Gastroesophageal sphincter (tissue), 4 donors: Measurements from ENCODE around the gene KCNAB3. TPM values are rescaled to one million over a fixed set of nuclear protein-coding genes. Genes with fewer than 3 reads are reported as not detected.

ENCODE experiments used
- ATAC-seq: fragments of 150-250 bp; one replicate; pipeline ENCODE4 v1.9.1; 2016; ENCODE audit warnings: mild to moderate bottlenecking, moderate library complexity
- H3K27ac ChIP-seq, 4 donors: fragments of 200-600 bp; sonication (generic) in 3 of 4; 1 replicate in 3 of 4; 2 replicates in 1 of 4; pipeline ENCODE4 v1.5.1; 2016 to 2019
- H3K27me3 ChIP-seq: fragments of 200-600 bp; sonication (generic); one replicate; pipeline ENCODE4 v1.5.1; 2019
- H3K36me3 ChIP-seq, 2 donors: fragments of 200-600 bp; sonication (generic); one replicate each; pipeline ENCODE4 v1.5.1; 2019; ENCODE audit warnings: control low read depth in 1 of 2
- H3K4me1 ChIP-seq, 3 donors: fragments of 200-600 bp; sonication (generic); 1 replicate in 2 of 3; 2 replicates in 1 of 3; pipeline ENCODE4 v1.5.1; 2016 to 2019; ENCODE audit warnings: control low read depth in 2 of 3
- H3K4me3 ChIP-seq, 2 donors: fragments of 200-600 bp; sonication (generic); one replicate each; pipeline ENCODE4 v1.5.1; 2019; ENCODE audit warnings: mild to moderate bottlenecking in 1 of 2, moderate library complexity in 1 of 2
- H3K9me3 ChIP-seq, 3 donors: fragments of 200-600 bp; sonication (generic); one replicate each; pipeline ENCODE4 v1.5.1; 2017 to 2019; ENCODE audit warnings: control low read depth in 2 of 3
- CTCF ChIP-seq, 4 experiments: fragments of 200-600 bp in 2 of 4; fragments of 450-650 bp in 2 of 4; sonication (generic) in 1 of 4; IDR thresholded peaks; one replicate each; pipeline ENCODE4 v1.5.1; 2017 to 2019; ENCODE audit warnings: antibody characterized with exemption in 4 of 4, mild to moderate bottlenecking in 2 of 4, moderate library complexity in 2 of 4
- EP300 ChIP-seq: sonication (generic); formaldehyde crosslinking; IDR thresholded peaks from one replicate; pipeline ENCODE4 v1.6.1; 2017; ENCODE audit warnings: antibody characterized with exemption, mild to moderate bottlenecking
- POLR2A ChIP-seq, 2 donors: fragments of 450-650 bp; IDR thresholded peaks; one replicate each; pipeline ENCODE4 v1.6.1; 2017; ENCODE audit warnings: antibody characterized with exemption in 2 of 2, mild to moderate bottlenecking in 2 of 2, moderate library complexity in 1 of 2
- POLR2AphosphoS5 ChIP-seq: sonication (generic); formaldehyde crosslinking; IDR thresholded peaks from one replicate; pipeline ENCODE4 v1.6.1; 2017; ENCODE audit warnings: antibody characterized with exemption
- WGBS, 2 donors: methylation state at CpG; one replicate each; pipeline ENCODE4 v1.1.5; 2018; ENCODE audit warnings: low coverage in 1 of 2; 5-methylcytosine and 5-hydroxymethylcytosine counted together
- total RNA-seq, 4 donors: library from RNA; depleted of rRNA; stranded (reverse); fragments of >200 nt; gene quantifications; one replicate each; pipeline ENCODE4 v1.1.0, GENCODE V29; 2016

Gene KCNAB3
- total RNA-seq, 4 donors from 2014 or later: 0.58 to 1.3 TPM; not detected in 2

DNA sequence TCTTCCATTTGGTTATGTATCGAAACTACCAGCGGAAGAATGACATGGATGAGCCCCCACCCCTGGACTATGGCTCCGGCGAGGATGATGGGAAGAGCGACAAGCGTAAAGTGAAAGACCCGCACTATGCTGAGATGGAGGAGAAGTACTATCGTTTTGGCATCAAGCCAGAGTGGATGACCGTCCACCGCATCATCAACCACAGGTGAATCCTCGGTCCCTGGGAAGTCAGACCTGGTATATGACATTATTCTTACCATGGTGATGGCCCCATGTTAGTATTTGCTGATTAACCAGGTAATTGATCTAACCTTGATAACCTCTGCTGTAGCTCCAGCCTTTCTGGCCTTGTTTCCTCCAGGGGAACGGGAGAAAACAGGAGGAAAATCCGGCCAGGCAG, 32.6 kb downstream of the KCNAB3 start:
- Histone ChIP-seq H3K27me3 (no peaks in the 10 kb centered on the region), H3K27ac (no peak overlapping the region), H3K9me3 (no peaks in the 10 kb centered on the region), H3K4me1 (peaks cover 0 to 3% (median 0%) of the 10 kb centered on the region in 3 donors), H3K4me3 (no peak overlapping the region), H3K36me3 (peaks cover 0 to 98% of the 10 kb centered on the region in 2 donors)
- no peak for ATAC-seq
- 58 to 64% methylated on average over 4 of the region's 13 CpGs for WGBS, 2 donors
- TF ChIP-seq CTCF (IDR thresholded peaks at IDR 0.05) (no peak), POLR2A (IDR thresholded peaks at IDR 0.05) (no peak), POLR2AphosphoS5 (no peak), EP300 (no peak)

DNA sequence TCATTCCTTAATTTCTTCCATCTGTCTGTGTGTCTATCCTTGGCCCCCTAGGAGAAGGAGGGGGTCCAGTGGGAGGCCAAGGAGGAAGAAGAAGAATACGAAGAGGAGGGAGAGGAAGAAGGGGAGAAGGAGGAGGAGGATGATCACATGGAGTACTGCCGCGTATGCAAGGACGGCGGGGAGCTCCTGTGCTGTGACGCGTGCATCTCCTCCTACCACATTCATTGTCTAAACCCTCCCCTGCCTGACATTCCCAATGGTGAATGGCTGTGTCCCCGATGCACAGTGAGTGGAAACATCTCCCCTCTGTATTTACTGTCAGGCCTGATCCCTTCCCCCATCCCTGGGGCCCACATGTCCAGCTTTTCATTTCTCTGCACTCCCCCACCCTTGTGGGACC, 34.8 kb downstream of the KCNAB3 start:
- Histone ChIP-seq H3K36me3 (peaks cover 0 to 91% of the 10 kb centered on the region in 2 donors), H3K27ac (no peak overlapping the region), H3K4me1 (peaks cover 0 to 13% (median 3%) of the 10 kb centered on the region in 3 donors), H3K9me3 (no peaks in the 10 kb centered on the region), H3K27me3 (no peaks in the 10 kb centered on the region), H3K4me3 (no peak overlapping the region)
- 88% methylated on average over 3 to 6 of the region's 8 CpGs for WGBS, 2 donors
- ATAC-seq: no peak
- TF ChIP-seq POLR2AphosphoS5: no peak

DNA sequence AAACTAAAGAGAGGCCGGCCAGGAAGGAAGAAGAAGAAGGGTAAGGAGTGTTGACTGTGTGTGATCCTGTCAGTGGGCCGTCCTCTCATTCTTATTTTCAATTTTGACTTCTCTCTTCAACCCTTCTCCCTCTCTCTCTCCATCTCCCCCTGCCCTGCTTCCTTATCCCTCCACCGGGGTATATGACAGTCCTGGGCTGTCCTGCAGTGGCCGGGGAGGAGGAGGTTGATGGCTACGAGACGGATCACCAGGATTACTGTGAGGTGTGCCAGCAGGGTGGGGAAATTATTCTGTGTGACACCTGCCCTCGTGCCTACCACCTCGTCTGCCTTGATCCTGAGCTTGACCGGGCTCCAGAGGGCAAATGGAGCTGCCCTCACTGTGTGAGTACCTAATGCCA, 35.4 kb downstream of the KCNAB3 start:
- Histone ChIP-seq H3K4me3 (no peak overlapping the region), H3K27me3 (no peaks in the 10 kb centered on the region), H3K27ac (no peak overlapping the region), H3K4me1 (peaks cover 0 to 19% (median 10%) of the 10 kb centered on the region in 3 donors), H3K9me3 (no peaks in the 10 kb centered on the region), H3K36me3 (peaks cover 0 to 85% of the 10 kb centered on the region in 2 donors)
- ATAC-seq: no peak
- TF ChIP-seq EP300 (no peak), POLR2AphosphoS5 (no peak), POLR2A (IDR thresholded peaks at IDR 0.05) (no peak), CTCF (IDR thresholded peaks at IDR 0.05) (no peak)
- 69 to 83% methylated on average over 5 to 8 of the region's 9 CpGs for WGBS, 2 donors

DNA sequence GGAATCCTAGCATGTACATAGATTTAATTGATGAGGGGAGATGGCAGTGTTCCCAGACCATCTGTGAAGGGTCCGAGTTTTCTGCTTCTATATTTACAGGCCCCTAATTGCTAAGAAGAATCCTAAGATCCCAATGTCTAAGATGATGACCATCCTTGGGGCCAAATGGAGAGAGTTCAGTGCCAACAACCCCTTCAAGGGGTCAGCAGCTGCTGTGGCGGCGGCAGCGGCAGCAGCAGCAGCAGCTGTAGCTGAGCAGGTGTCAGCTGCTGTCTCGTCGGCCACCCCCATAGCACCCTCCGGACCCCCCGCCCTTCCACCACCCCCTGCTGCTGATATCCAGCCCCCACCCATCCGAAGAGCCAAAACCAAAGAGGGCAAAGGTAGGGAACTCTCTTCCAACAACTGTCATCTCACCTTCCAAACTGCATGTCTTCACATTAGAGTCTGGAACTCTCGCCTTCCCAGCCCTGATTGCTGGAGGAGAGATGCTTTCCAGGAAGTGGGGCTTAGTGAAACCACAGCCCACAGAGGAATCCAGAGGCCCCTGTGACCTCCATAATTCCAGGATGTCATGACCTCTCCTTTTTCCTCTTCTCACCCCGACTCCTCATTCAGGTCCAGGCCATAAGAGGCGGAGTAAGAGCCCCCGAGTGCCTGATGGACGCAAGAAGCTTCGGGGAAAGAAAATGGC, 36.3 kb downstream of the KCNAB3 start:
- Histone ChIP-seq H3K36me3 (peaks cover 0 to 76% of the 10 kb centered on the region in 2 donors), H3K9me3 (no peaks in the 10 kb centered on the region), H3K27me3 (no peaks in the 10 kb centered on the region), H3K4me3 (no peak overlapping the region), H3K27ac (no peak overlapping the region), H3K4me1 (peaks cover 5 to 28% (median 19%) of the 10 kb centered on the region in 3 donors)
- TF ChIP-seq CTCF (IDR thresholded peaks at IDR 0.05) (no peak), POLR2AphosphoS5 (no peak), POLR2A (IDR thresholded peaks at IDR 0.05) (no peak), EP300 (no peak)
- WGBS, 2 donors: 62 to 75% methylated on average over 4 to 6 of the region's 15 CpGs
- ATAC-seq: no peak

GRCh38 chr17:7889166-7889955, 40.3 kb downstream of the KCNAB3 start:
- H3K4me3 ChIP-seq: peak overlapping the region in 1 of 2 donors; percentile 26
- TF ChIP-seq POLR2AphosphoS5 (peak; percentile 99), POLR2A (IDR thresholded peaks at IDR 0.05) (no peak), EP300 (no peak), CTCF (IDR thresholded peaks at IDR 0.05) (peak in 3 of 4 experiments; percentile 55 to 84 (median 79))
- ATAC-seq: peak; percentile 79
- peaks cover 0 to 36% of the 10 kb centered on the region in 2 donors for H3K36me3 ChIP-seq
- peak overlapping the region; percentile 30 to 97 (median 91) for H3K27ac ChIP-seq
- H3K4me1 ChIP-seq: peaks cover 6 to 59% (median 39%) of the 10 kb centered on the region in 3 donors
- H3K9me3 ChIP-seq: no peaks in the 10 kb centered on the region
- WGBS, 2 donors: 12 to 17% methylated on average over 7 of the region's 11 CpGs
- no peaks in the 10 kb centered on the region for H3K27me3 ChIP-seq
